Measurements from ENCODE around the gene SLC39A11.

Gene SLC39A11

DNA sequence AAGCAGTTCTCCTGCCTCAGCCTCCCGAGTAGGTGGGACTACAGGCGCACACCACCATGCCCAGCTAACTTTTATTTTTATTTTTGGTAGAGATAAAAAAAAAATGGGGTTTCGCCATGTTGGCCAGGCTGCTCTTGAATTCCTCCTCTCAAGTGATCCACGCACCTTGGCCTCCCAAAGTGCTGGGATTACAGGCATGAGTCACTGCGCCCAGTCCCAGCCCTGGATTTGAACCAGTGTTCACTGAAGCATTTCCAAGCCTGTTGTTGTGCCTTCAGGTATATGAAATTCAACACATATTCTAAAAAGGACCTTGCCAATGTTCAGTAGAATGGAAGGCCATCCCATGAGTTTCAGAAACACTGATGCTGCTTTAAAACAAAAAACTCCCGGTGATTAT lies 165.3 kb downstream of the SLC39A11 start:
- in situ Hi-C loops (cut with HindIII; ENCODE audit: low sequenced_read_pairs), result no loop called here
- no peak for DNase-seq (ENCODE audit: low read depth, low spot score)
- TF ChIP-seq, protein P1, sequence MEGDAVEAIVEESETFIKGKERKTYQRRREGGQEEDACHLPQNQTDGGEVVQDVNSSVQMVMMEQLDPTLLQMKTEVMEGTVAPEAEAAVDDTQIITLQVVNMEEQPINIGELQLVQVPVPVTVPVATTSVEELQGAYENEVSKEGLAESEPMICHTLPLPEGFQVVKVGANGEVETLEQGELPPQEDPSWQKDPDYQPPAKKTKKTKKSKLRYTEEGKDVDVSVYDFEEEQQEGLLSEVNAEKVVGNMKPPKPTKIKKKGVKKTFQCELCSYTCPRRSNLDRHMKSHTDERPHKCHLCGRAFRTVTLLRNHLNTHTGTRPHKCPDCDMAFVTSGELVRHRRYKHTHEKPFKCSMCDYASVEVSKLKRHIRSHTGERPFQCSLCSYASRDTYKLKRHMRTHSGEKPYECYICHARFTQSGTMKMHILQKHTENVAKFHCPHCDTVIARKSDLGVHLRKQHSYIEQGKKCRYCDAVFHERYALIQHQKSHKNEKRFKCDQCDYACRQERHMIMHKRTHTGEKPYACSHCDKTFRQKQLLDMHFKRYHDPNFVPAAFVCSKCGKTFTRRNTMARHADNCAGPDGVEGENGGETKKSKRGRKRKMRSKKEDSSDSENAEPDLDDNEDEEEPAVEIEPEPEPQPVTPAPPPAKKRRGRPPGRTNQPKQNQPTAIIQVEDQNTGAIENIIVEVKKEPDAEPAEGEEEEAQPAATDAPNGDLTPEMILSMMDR (IDR thresholded peaks at IDR 0.05; ENCODE audit: low read depth, low read length), result no peak
- H3K4me3 ChIP-seq (ENCODE audit: low read depth, low read length), result no peak overlapping the region

DNA sequence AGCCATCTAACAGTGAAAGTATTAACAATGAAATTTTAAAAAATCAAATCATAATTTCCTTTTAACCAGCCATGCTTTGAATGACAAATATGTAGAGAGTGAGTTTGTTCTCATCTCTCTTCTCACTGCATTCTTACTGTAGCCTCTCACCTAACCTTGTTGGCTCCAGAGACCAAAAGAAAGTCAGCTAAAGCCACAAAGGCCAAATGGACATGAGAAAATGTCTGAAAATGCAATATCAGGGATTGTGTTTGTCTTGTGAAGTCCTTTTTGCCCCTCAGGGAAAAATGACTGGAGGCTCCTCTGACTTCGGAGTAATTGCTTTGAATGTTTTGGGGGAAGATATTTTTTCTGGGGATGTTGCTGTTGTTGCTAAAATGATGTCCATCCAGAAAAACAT lies 166.3 kb downstream of the SLC39A11 start:
- in situ Hi-C loops (cut with HindIII; ENCODE audit: low sequenced_read_pairs), result no loop called here
- H3K4me3 ChIP-seq (ENCODE audit: low read depth, low read length), result no peak overlapping the region
- TF ChIP-seq, protein P1 (IDR thresholded peaks at IDR 0.05; ENCODE audit: low read depth, low read length), result no peak
- peak; percentile 9 for DNase-seq (ENCODE audit: low read depth, low spot score)

DNA sequence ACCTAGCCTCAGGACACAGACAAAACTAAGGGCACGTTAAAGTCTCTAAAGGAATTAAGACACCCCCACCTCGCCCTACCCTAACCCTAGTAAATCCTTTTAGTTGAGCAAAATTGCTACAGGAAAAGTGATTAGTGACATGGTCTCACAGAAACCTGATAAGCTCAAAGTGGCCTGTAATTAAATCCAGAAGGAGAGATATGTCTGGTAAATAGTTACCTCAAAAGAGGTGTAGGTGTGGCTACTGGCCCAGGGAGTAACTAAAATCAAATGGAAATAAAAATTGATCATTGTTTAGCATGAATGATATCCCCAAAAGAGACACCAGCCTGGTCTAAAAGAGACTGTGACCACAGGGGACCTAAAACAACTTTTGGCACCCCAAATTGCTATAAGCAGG lies 168.3 kb downstream of the SLC39A11 start:
- in situ Hi-C loops (cut with HindIII; ENCODE audit: low sequenced_read_pairs), result no loop called here
- no peak for DNase-seq (ENCODE audit: low read depth, low spot score)
- H3K4me3 ChIP-seq (ENCODE audit: low read depth, low read length), result no peak overlapping the region
- TF ChIP-seq, protein P1 (IDR thresholded peaks at IDR 0.05; ENCODE audit: low read depth, low read length), result no peak

DNA sequence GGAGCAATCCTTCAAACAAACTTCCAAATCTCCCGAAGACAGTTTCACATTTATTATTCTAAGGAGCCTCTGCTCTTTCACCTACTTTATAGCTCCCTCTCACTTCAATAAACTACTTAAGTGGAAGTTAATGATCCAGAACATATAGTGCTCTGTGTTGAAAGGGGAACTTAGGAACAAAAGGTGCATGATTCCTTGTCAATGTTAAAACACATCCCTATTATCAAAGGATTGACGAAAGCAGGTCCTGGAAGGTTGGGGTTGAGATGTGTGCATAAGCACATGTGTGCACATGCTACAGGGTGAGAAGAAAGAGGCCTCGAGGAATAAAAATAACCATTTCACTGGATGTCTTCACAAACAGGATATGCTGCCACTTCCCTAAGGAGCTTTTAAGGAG lies 170.3 kb downstream of the SLC39A11 start:
- DNase-seq (ENCODE audit: low read depth, low spot score), result no peak
- no peak overlapping the region for H3K4me3 ChIP-seq (ENCODE audit: low read depth, low read length)
- TF ChIP-seq, protein P1 (IDR thresholded peaks at IDR 0.05; ENCODE audit: low read depth, low read length), result no peak
- in situ Hi-C loops (cut with HindIII; ENCODE audit: low sequenced_read_pairs), result no loop called here

DNA sequence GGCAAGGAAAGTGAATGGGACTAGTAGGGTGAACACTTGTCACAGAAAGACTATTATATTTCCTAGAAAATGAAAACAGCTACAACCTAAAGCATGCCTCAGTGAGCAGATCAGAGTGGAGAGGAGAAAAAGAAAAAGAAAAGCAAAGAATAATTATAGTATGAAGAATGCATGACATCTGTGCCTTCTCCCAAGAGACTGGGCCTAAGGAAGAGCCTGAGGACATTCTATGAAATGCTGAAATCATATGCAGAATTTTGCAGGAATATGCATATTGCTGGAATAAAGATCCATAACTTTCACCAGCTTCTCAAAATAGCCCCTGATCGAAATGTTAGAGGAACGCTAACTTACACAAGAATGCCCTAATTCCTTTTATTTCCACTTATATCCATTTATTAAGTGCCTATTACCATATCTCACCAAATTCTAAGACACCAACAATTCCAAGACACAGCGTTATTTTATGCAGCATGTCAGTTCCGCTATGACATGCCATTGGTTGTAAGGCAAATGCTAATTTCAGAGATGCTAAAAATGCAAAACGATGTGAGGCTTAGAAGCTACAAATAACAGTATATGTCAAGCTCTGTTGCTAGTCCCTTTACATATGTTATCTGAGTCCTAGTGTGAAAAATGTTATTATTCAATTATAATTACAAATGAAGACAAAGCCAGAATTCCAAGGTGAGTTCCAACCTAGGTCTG lies 171.0 kb downstream of the SLC39A11 start:
- in situ Hi-C loops (cut with HindIII; ENCODE audit: low sequenced_read_pairs), result no loop called here
- no peak overlapping the region for H3K4me3 ChIP-seq (ENCODE audit: low read depth, low read length)
- TF ChIP-seq, protein P1 (IDR thresholded peaks at IDR 0.05; ENCODE audit: low read depth, low read length), result no peak
- no peak for DNase-seq (ENCODE audit: low read depth, low spot score)

DNA sequence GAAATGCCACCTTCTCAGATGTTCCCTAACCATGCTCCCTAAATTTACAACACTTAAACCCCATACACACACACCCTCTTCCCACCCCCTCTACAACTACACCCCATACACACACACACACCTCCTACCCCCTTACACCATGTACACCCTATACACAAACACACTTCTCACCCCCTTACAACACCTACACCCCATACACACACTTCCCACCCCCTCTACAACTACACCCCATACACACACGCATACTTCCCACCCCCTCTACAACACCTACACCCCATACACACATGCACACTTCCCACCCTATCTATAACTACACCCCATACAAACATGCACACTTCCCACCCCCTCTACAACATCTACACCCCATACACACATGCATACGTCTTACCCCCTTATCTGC lies 172.0 kb downstream of the SLC39A11 start:
- TF ChIP-seq, protein P1 (IDR thresholded peaks at IDR 0.05; ENCODE audit: low read depth, low read length), result no peak
- in situ Hi-C loops (cut with HindIII; ENCODE audit: low sequenced_read_pairs), result no loop called here
- DNase-seq (ENCODE audit: low read depth, low spot score), result no peak
- H3K4me3 ChIP-seq (ENCODE audit: low read depth, low read length), result no peak overlapping the region

Measured in astrocyte of the spinal cord (primary cell).